Muscle layer of colon (tissue), 2 donors: ENCODE measurements around the gene KMT2B.
A peak's percentile ranks its signal among the peaks of the same experiment; 100 is the strongest.

ENCODE experiments used
- H3K27ac ChIP-seq: one replicate; pipeline ENCODE4 v1.7.0; 2013; ENCODE audit warnings: low read depth, mild to moderate bottlenecking, low read length, moderate library complexity
- H3K27me3 ChIP-seq, 2 donors: one replicate each; pipeline ENCODE4 v1.7.0; 2013; ENCODE audit warnings: low read length in 2 of 2, mild to moderate bottlenecking in 2 of 2; ENCODE audit not compliant: insufficient read depth in 2 of 2, control insufficient read depth in 1 of 2
- H3K36me3 ChIP-seq: one replicate; pipeline ENCODE4 v1.7.0; 2013; ENCODE audit warnings: mild to moderate bottlenecking, low read length; ENCODE audit not compliant: insufficient read depth
- H3K4me1 ChIP-seq: one replicate; pipeline ENCODE4 v1.7.0; 2013; ENCODE audit warnings: mild to moderate bottlenecking, low read length; ENCODE audit not compliant: insufficient read depth
- H3K4me3 ChIP-seq, 2 donors: one replicate each; pipeline ENCODE4 v1.7.0; 2013; ENCODE audit warnings: low read length in 2 of 2, low read depth in 1 of 2, mild to moderate bottlenecking in 1 of 2, moderate library complexity in 1 of 2
- H3K9ac ChIP-seq: one replicate; pipeline ENCODE4 v1.7.0; 2013; ENCODE audit warnings: low read length
- H3K9me3 ChIP-seq: one replicate; pipeline ENCODE4 v1.7.0; 2013; ENCODE audit warnings: mild to moderate bottlenecking, low read length
- donor health status: abdominal sarcoma.
- donor health status: Adenocarcinoma of cecum.

The KMT2B gene

GRCh38 chr19:35713904-35714495 lies 3.8 kb upstream of the KMT2B start:
- Histone ChIP-seq H3K4me3 (no peak overlapping the region), H3K36me3 (no peaks in the 10 kb centered on the region), H3K9me3 (no peaks in the 10 kb centered on the region), H3K27me3 (no peaks in the 10 kb centered on the region), H3K9ac (no peak overlapping the region), H3K4me1 (peaks cover 14% of the 10 kb centered on the region), H3K27ac (no peak overlapping the region)

- Histone ChIP-seq H3K27ac (no peak overlapping the region), H3K9me3 (no peaks in the 10 kb centered on the region), H3K36me3 (peaks cover 2% of the 10 kb centered on the region), H3K27me3 (no peaks in the 10 kb centered on the region), H3K9ac (no peak overlapping the region), H3K4me1 (peaks cover 21% of the 10 kb centered on the region), H3K4me3 (no peak overlapping the region)
These were observed 3.0 kb upstream of the KMT2B start for GRCh38 chr19:35714601-35715354.

GRCh38 chr19:35715355-35715809 lies 2.4 kb upstream of the KMT2B start:
- Histone ChIP-seq H3K27ac (peak overlapping the region; percentile 90), H3K9ac (peak overlapping the region; percentile 61), H3K4me3 (peak overlapping the region in 1 of 2 donors; percentile 77)

GRCh38 chr19:35715981-35716800 lies 1.6 kb upstream of the KMT2B start:
- peak overlapping the region; percentile 61 for H3K9ac ChIP-seq
- no peaks in the 10 kb centered on the region for H3K27me3 ChIP-seq
- no peaks in the 10 kb centered on the region for H3K9me3 ChIP-seq
- H3K27ac ChIP-seq = peak overlapping the region; percentile 90
- peaks cover 8% of the 10 kb centered on the region for H3K36me3 ChIP-seq
- peaks cover 21% of the 10 kb centered on the region for H3K4me1 ChIP-seq
- H3K4me3 ChIP-seq = peak overlapping the region; percentile 77 to 92

More at GRCh38 chr19:35715355-35715809, 2.4 kb upstream of the KMT2B start:
- Histone ChIP-seq H3K36me3 (peaks cover 8% of the 10 kb centered on the region), H3K27me3 (no peaks in the 10 kb centered on the region), H3K4me1 (peaks cover 21% of the 10 kb centered on the region), H3K9me3 (no peaks in the 10 kb centered on the region)

GRCh38 chr19:35716801-35717664 lies 770 bp upstream of the KMT2B start:
- peaks cover 21% of the 10 kb centered on the region for H3K4me1 ChIP-seq
- H3K27ac ChIP-seq = peak overlapping the region; percentile 90
- no peaks in the 10 kb centered on the region for H3K9me3 ChIP-seq

GRCh38 chr19:35718345-35719041 lies 690 bp downstream of the KMT2B start:
- H3K4me3 ChIP-seq = peak overlapping the region; percentile 81 to 89
- H3K36me3 ChIP-seq = peaks cover 30% of the 10 kb centered on the region
- H3K9ac ChIP-seq = peak overlapping the region; percentile 68
- H3K27ac ChIP-seq = peak overlapping the region; percentile 84
- H3K27me3 ChIP-seq = no peaks in the 10 kb centered on the region
- H3K4me1 ChIP-seq = peaks cover 21% of the 10 kb centered on the region
- no peaks in the 10 kb centered on the region for H3K9me3 ChIP-seq

More at GRCh38 chr19:35716801-35717664, 770 bp upstream of the KMT2B start:
- H3K27me3 ChIP-seq = no peaks in the 10 kb centered on the region
- peaks cover 15% of the 10 kb centered on the region for H3K36me3 ChIP-seq
- peak overlapping the region; percentile 61 for H3K9ac ChIP-seq
- H3K4me3 ChIP-seq = peak overlapping the region; percentile 77 to 92

- peaks cover 40% of the 10 kb centered on the region for H3K36me3 ChIP-seq
- peaks cover 21% of the 10 kb centered on the region for H3K4me1 ChIP-seq
- H3K27ac ChIP-seq = peak overlapping the region; percentile 20
- H3K9me3 ChIP-seq = no peaks in the 10 kb centered on the region
- H3K27me3 ChIP-seq = no peaks in the 10 kb centered on the region
- H3K4me3 ChIP-seq = peak overlapping the region in 1 of 2 donors; percentile 81
- H3K9ac ChIP-seq = no peak overlapping the region
These were observed 1.8 kb downstream of the KMT2B start for GRCh38 chr19:35719402-35720162.

GRCh38 chr19:35720163-35720524 lies 2.3 kb downstream of the KMT2B start:
- Histone ChIP-seq H3K27me3 (no peaks in the 10 kb centered on the region), H3K4me1 (peaks cover 21% of the 10 kb centered on the region), H3K9me3 (no peaks in the 10 kb centered on the region), H3K9ac (no peak overlapping the region), H3K4me3 (no peak overlapping the region), H3K36me3 (peaks cover 46% of the 10 kb centered on the region), H3K27ac (no peak overlapping the region)

- no peak overlapping the region for H3K4me3 ChIP-seq
- H3K4me1 ChIP-seq = peaks cover 18% of the 10 kb centered on the region
- H3K9ac ChIP-seq = no peak overlapping the region
- no peaks in the 10 kb centered on the region for H3K9me3 ChIP-seq
- H3K27me3 ChIP-seq = no peaks in the 10 kb centered on the region
- H3K36me3 ChIP-seq = peaks cover 51% of the 10 kb centered on the region
- H3K27ac ChIP-seq = no peak overlapping the region
These were observed 2.8 kb downstream of the KMT2B start for GRCh38 chr19:35720648-35721047.

- Histone ChIP-seq H3K9me3 (no peaks in the 10 kb centered on the region), H3K4me1 (peaks cover 11% of the 10 kb centered on the region), H3K27me3 (no peaks in the 10 kb centered on the region), H3K27ac (no peak overlapping the region), H3K36me3 (peaks cover 58% of the 10 kb centered on the region), H3K9ac (no peak overlapping the region), H3K4me3 (no peak overlapping the region)
These were observed 3.6 kb downstream of the KMT2B start for GRCh38 chr19:35721374-35721773.
